Measurements from ENCODE around the gene GSTA4.

- TF ChIP-seq CTCF (conservative IDR thresholded peaks at IDR 0.05 in 1 of 2, IDR thresholded peaks at IDR 0.05 in 1 of 2; ENCODE audit: extremely low read depth in 1 of 2, insufficient read depth in 1 of 2, low read depth in 1 of 2, low read length in 2 of 2), result no peak
- TF ChIP-seq EZH2 (IDR thresholded peaks at IDR 0.05; ENCODE audit: borderline replicate concordance, low read length), result no peak
Observed at GRCh38 chr6:53009511-53009910, 14.4 kb upstream of the GSTA4 start.
